OCI-LY7 (cell line): ENCODE measurements around the gene KMO. TPM values are rescaled to one million over a fixed set of nuclear protein-coding genes. Genes with fewer than 3 reads are reported as not detected.

Experiments
- BruUV-seq: library from RNA; stranded (reverse); fragments of 400-500 nt; replicated peaks from 2 replicates; lab custom pipeline; 2021; lab: Mats Ljungman, UMichigan
- CTCF ChIA-PET: fragments of 300-600 bp; sonication (Branson Sonifier 250); formaldehyde crosslinking; loops from one replicate; lab custom pipeline; 2022; ENCODE audit warnings: antibody characterized with exemption; ENCODE audit not compliant: unreplicated experiment; lab: Charles Lee
- POLR2A ChIA-PET: fragments of 300-600 bp; sonication (Branson Sonifier 250); formaldehyde crosslinking; loops from one replicate; lab custom pipeline; 2022; ENCODE audit warnings: antibody characterized with exemption; lab: Charles Lee
- DNase-seq: peaks from one replicate; pipeline ENCODE4 v3.0.0-alpha.2; 2015; ENCODE audit warnings: low spot score
- H2AFZ ChIP-seq: fragments of 200-600 bp; sonication (generic), shearing (Covaris generic); 2 replicates; pipeline ENCODE4 v1.6.1; 2014; ENCODE audit warnings: mild to moderate bottlenecking, antibody characterized with exemption, low read length, moderate library complexity
- H3K27ac ChIP-seq: fragments of 200-600 bp; sonication (generic); 2 replicates; pipeline ENCODE4 v1.5.1; 2014; ENCODE audit warnings: mixed run types, low read depth, mild to moderate bottlenecking, moderate library complexity, low read length, inconsistent platforms; ENCODE audit not compliant: poor library complexity, severe bottlenecking
- H3K36me3 ChIP-seq: fragments of 200-600 bp; sonication (generic); 2 replicates; pipeline ENCODE4 v1.6.1; 2014; ENCODE audit warnings: mild to moderate bottlenecking, antibody characterized with exemption, low read length, moderate library complexity, mixed read lengths; ENCODE audit not compliant: insufficient read depth
- H3K4me1 ChIP-seq: fragments of 200-600 bp; sonication (generic); 2 replicates; pipeline ENCODE4 v1.5.1; 2014; ENCODE audit warnings: mild to moderate bottlenecking, low read length; ENCODE audit not compliant: insufficient read depth, poor library complexity, severe bottlenecking
- H3K4me2 ChIP-seq: fragments of 200-600 bp; sonication (generic); 2 replicates; pipeline ENCODE4 v1.6.1; 2014; ENCODE audit warnings: mild to moderate bottlenecking, low read length
- H3K4me3 ChIP-seq: fragments of 200-600 bp; sonication (generic); 2 replicates; pipeline ENCODE4 v1.5.1; 2014; ENCODE audit warnings: mild to moderate bottlenecking, low read depth, low read length; ENCODE audit not compliant: poor library complexity, severe bottlenecking
- H3K79me2 ChIP-seq: fragments of 200-600 bp; sonication (generic); 2 replicates; pipeline ENCODE4 v1.6.1; 2016; ENCODE audit warnings: low read depth, mild to moderate bottlenecking, low read length, moderate library complexity, mixed read lengths; ENCODE audit not compliant: insufficient read depth
- H3K9me2 ChIP-seq: fragments of 200-600 bp; sonication (generic); 2 replicates; pipeline ENCODE4 v1.6.1; 2016; ENCODE audit warnings: mild to moderate bottlenecking, low read length, mixed read lengths; ENCODE audit not compliant: insufficient read depth
- H3K9me3 ChIP-seq: fragments of 200-600 bp; sonication (generic); 2 replicates; pipeline ENCODE4 v1.6.1; 2014; ENCODE audit warnings: mild to moderate bottlenecking, mixed run types, low read length, mixed read lengths
- H4K20me1 ChIP-seq: fragments of 200-600 bp; sonication (generic); 2 replicates; pipeline ENCODE4 v1.6.1; 2014; ENCODE audit warnings: mild to moderate bottlenecking, antibody characterized with exemption, low read length, moderate library complexity, mixed read lengths; ENCODE audit not compliant: insufficient read depth
- EZH2phosphoT487 ChIP-seq: fragments of 200-600 bp; sonication (generic); IDR thresholded peaks from 2 replicates; pipeline ENCODE4 v1.6.1; 2018; ENCODE audit warnings: low read depth, borderline replicate concordance, mild to moderate bottlenecking, mixed run types, antibody characterized with exemption, low read length, moderate library complexity, mixed read lengths
- intact Hi-C: fragments of 100-400 bp; cut with micrococcal nuclease; formaldehyde crosslinking; loops from one replicate; pipeline ENCODE4 v1.10.0; 2022; ENCODE audit not compliant: unreplicated experiment
- total RNA-seq, 2 experiments: library from RNA; depleted of rRNA in 1 of 2; stranded (reverse); fragments of >200 nt in 1 of 2; shearing (Covaris generic) in 1 of 2; gene quantifications; 2 replicates each; pipeline ENCODE4 v1.2.3, GENCODE V29; 2014 to 2022
- TF ChIP-seq, protein P1 (sequence below): fragments of 200-600 bp; sonication (generic); conservative IDR thresholded peaks from 2 replicates; pipeline ENCODE4 v1.5.1; 2014; ENCODE audit warnings: mild to moderate bottlenecking, antibody characterized with exemption, low read length, moderate library complexity, mixed read lengths

Gene KMO
- total RNA-seq, 2 experiments from 2014 or later = 3.2 to 14.2 TPM

DNA sequence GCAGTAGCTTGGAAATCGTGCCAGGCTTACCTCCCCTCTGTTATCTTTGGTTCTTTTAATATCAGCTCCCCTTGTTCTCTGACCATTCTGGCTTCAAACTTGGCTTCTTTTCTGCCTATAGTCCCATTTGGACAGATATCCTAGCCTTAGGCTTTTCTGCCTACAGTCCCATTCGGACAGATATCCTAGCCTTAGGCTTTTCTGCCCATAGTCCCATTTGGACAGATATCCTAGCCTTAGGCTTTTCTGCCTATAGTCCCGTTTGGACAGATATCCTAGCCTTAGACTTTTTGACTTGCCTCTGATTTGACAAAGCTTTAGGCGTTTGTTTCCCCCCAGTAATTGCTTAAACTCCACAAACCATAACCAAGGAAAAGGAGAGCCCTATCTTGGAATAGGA is 82.4 kb downstream of the KMO start:
- H3K4me3 ChIP-seq = no peak overlapping the region
- H4K20me1 ChIP-seq = no peaks in the 10 kb centered on the region
- H3K27ac ChIP-seq = no peak overlapping the region
- ChIA-PET POLR2A (interaction anchor here (1.2 to 1.4 kb wide), 2 partner anchors 9 to 19 kb away, joined by 3 to 4 read pairs; no protein-coding TSS in a partner anchor), CTCF (no interaction called here)
- BruUV-seq = no TSS peak
- intact Hi-C loops = loop anchor here (5.0 kb wide), 2 partner anchors 233 to 403 kb away; partner anchors contain the start of gene EXO1
- H3K79me2 ChIP-seq = no peaks in the 10 kb centered on the region
- peaks cover 8% of the 10 kb centered on the region for H3K4me1 ChIP-seq
- DNase-seq = no peak
- H3K36me3 ChIP-seq = no peaks in the 10 kb centered on the region
- H3K9me2 ChIP-seq = no peaks in the 10 kb centered on the region
- no peaks in the 10 kb centered on the region for H3K9me3 ChIP-seq
- no peak overlapping the region for H2AFZ ChIP-seq
- TF ChIP-seq, protein P1, sequence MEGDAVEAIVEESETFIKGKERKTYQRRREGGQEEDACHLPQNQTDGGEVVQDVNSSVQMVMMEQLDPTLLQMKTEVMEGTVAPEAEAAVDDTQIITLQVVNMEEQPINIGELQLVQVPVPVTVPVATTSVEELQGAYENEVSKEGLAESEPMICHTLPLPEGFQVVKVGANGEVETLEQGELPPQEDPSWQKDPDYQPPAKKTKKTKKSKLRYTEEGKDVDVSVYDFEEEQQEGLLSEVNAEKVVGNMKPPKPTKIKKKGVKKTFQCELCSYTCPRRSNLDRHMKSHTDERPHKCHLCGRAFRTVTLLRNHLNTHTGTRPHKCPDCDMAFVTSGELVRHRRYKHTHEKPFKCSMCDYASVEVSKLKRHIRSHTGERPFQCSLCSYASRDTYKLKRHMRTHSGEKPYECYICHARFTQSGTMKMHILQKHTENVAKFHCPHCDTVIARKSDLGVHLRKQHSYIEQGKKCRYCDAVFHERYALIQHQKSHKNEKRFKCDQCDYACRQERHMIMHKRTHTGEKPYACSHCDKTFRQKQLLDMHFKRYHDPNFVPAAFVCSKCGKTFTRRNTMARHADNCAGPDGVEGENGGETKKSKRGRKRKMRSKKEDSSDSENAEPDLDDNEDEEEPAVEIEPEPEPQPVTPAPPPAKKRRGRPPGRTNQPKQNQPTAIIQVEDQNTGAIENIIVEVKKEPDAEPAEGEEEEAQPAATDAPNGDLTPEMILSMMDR = no peak
- no peak for TF ChIP-seq EZH2phosphoT487
- H3K4me2 ChIP-seq = no peak overlapping the region

DNA sequence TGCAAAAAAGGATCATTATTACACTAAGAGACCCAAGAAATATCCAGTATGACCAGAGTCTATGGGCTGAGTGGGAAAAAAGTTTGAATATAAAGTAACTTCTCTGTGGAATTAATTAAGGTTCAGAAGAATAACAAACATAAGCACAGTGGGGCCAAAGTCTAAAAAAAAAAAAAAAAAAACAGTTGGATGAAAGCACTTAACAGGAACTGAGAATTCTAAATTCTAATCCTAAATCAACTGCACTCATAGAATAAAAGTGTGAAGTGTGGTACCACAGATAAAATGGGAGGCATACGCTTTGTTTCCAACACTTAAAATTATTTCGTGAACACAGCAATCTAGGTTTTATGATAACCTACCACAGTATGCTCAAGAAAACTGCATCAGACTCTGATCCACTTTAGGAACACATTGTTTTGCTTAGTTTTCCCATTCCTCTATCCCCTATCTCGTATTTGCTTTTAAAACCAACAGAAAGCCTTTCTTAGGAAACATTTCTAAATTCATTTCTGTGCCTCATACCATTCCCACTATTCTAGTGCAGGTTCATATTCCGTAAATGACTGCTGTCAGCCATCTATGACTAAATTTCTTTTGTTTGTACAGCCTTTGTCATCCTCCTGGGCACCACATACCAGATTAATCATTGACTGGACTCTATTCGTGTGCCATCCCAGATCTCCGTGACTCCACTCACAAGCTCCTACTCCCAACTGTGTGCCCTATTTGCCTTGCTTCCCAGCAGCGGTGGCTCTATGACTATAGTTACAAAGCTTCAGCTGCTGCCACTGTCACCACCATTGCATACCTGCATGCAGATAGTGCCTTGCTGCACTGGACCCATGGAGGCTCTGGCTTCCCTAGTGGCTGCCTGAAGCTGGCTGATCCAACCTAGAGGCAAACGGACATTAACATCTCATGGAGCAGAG is 83.1 kb downstream of the KMO start:
- Histone ChIP-seq H3K27ac (no peak overlapping the region), H2AFZ (no peak overlapping the region), H3K36me3 (no peaks in the 10 kb centered on the region), H3K4me3 (no peak overlapping the region), H3K9me2 (no peaks in the 10 kb centered on the region), H4K20me1 (no peaks in the 10 kb centered on the region), H3K79me2 (no peaks in the 10 kb centered on the region), H3K4me1 (peaks cover 8% of the 10 kb centered on the region), H3K4me2 (no peak overlapping the region), H3K9me3 (no peaks in the 10 kb centered on the region)
- intact Hi-C loops = no loop called here
- ChIA-PET POLR2A (no interaction called here), CTCF (no interaction called here)
- no peak for DNase-seq
- BruUV-seq = no TSS peak
- no peak for TF ChIP-seq EZH2phosphoT487
- TF ChIP-seq, protein P1 = no peak

DNA sequence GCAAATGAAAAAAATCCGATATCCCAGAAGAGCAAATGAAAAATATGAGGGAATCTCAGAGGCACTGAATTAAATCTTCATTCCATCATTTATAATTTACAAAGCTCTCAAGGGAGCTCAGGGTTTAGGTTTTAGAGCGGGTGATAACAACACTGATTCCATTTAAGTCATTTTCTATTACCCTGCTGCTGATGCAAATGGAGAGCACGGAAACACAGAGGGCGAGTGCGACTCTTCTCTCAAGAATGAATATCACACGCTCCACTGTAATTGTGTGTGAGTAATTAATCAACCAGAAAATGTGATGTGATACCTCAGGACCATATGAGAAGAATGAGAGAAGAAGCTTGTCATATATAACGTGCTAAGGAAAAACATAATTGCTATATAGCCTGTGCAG is 85.2 kb downstream of the KMO start:
- no peak for DNase-seq
- H3K9me3 ChIP-seq = no peaks in the 10 kb centered on the region
- TF ChIP-seq, protein P1 = no peak
- no peak for TF ChIP-seq EZH2phosphoT487
- H2AFZ ChIP-seq = no peak overlapping the region
- H3K27ac ChIP-seq = no peak overlapping the region
- no TSS peak for BruUV-seq
- H3K4me3 ChIP-seq = no peak overlapping the region
- ChIA-PET POLR2A (interaction anchor here (0.6 to 1.2 kb wide), 4 partner anchors 12 to 84 kb away, joined by 3 to 7 read pairs (median 4); no protein-coding TSS in a partner anchor), CTCF (no interaction called here)
- no peaks in the 10 kb centered on the region for H3K36me3 ChIP-seq
- no peaks in the 10 kb centered on the region for H3K4me1 ChIP-seq
- no peak overlapping the region for H3K4me2 ChIP-seq
- H3K9me2 ChIP-seq = no peaks in the 10 kb centered on the region
- intact Hi-C loops = no loop called here
- H3K79me2 ChIP-seq = no peaks in the 10 kb centered on the region
- no peaks in the 10 kb centered on the region for H4K20me1 ChIP-seq
